IMR-90 (cell line): ENCODE measurements around the gene SNIP1. TPM values are rescaled to one million over a fixed set of nuclear protein-coding genes. Genes with fewer than 3 reads are reported as not detected.
A peak's percentile ranks its signal among the peaks of the same experiment; 100 is the strongest.
"Not testable (repeated sequence)": the region's sequence is repeated elsewhere in the genome, so short reads cannot be mapped to it uniquely, and the experiment has no call there.

Source experiments
- ATAC-seq: fragments of 200-7000 bp; cut with Tn5 transposase; 2 replicates; pipeline ENCODE4 v1.9.1; 2020; ENCODE audit warnings: low read depth, mild to moderate bottlenecking, moderate library complexity
- BruUV-seq: library from RNA; stranded (reverse); fragments of 400-500 nt; replicated peaks from 2 replicates; lab custom pipeline; 2021; lab: Mats Ljungman, UMichigan
- CTCF ChIA-PET: fragments of 300-600 bp; formaldehyde crosslinking; extraction: SDS; loops from one replicate; lab custom pipeline; 2021; ENCODE audit warnings: antibody characterized with exemption; lab: Yijun Ruan, JAX
- POLR2A ChIA-PET: fragments of 300-600 bp; sonication (Branson Sonifier 250); formaldehyde crosslinking; loops from one replicate; lab custom pipeline; 2022; ENCODE audit warnings: antibody characterized with exemption; ENCODE audit not compliant: unreplicated experiment; lab: Charles Lee
- DNase-seq: peaks from one replicate; pipeline ENCODE4 v3.0.0; 2013
- H2AFZ ChIP-seq: replicated peaks from 2 replicates; pipeline ENCODE3; 2013; ENCODE audit warnings: low read length, mild to moderate bottlenecking; ENCODE audit not compliant: poor library complexity
- H2AK5ac ChIP-seq: 2 replicates; pipeline ENCODE4 v1.6.1; 2013; ENCODE audit warnings: low read depth, low read length, inconsistent platforms
- H2AK9ac ChIP-seq: replicated peaks from 2 replicates; pipeline ENCODE3; 2013; ENCODE audit warnings: mild to moderate bottlenecking, low read depth, low read length, moderate library complexity; ENCODE audit not compliant: poor library complexity
- H2BK120ac ChIP-seq: 2 replicates; pipeline ENCODE4 v1.6.1; 2013; ENCODE audit warnings: low read depth, low read length, inconsistent platforms
- H2BK15ac ChIP-seq: 3 replicates; pipeline ENCODE4 v1.6.1; 2013; ENCODE audit warnings: low read depth, low read length, inconsistent platforms
- H2BK20ac ChIP-seq: 2 replicates; pipeline ENCODE4 v1.6.1; 2013; ENCODE audit warnings: low read depth, mild to moderate bottlenecking, inconsistent platforms, low read length, moderate library complexity
- H2BK5ac ChIP-seq: 2 replicates; pipeline ENCODE4 v1.6.1; 2013; ENCODE audit warnings: mild to moderate bottlenecking, low read depth, low read length, inconsistent platforms; ENCODE audit not compliant: poor library complexity, severe bottlenecking
- H3K14ac ChIP-seq: replicated peaks from 2 replicates; pipeline ENCODE4 v1.6.1; 2013; ENCODE audit warnings: low read depth, low read length, inconsistent platforms
- H3K18ac ChIP-seq: 2 replicates; pipeline ENCODE4 v1.6.1; 2013; ENCODE audit warnings: low read depth, low read length, control low read depth
- H3K23ac ChIP-seq: 2 replicates; pipeline ENCODE4 v1.6.1; 2013; ENCODE audit warnings: low read depth, low read length, inconsistent platforms
- H3K27ac ChIP-seq: 2 replicates; pipeline ENCODE4 v1.5.1; 2013; ENCODE audit warnings: mild to moderate bottlenecking, control low read depth, low read length; ENCODE audit not compliant: insufficient read depth
- H3K27me3 ChIP-seq: 2 replicates; pipeline ENCODE4 v1.6.1; 2013; ENCODE audit warnings: low read length; ENCODE audit not compliant: control insufficient read depth, insufficient read depth
- H3K36me3 ChIP-seq: 2 replicates; pipeline ENCODE4 v1.6.1; 2013; ENCODE audit warnings: low read length, mixed read lengths; ENCODE audit not compliant: control insufficient read depth, insufficient read depth
- H3K4ac ChIP-seq: 2 replicates; pipeline ENCODE4 v1.6.1; 2013; ENCODE audit warnings: low read depth, low read length, inconsistent platforms
- H3K4me1 ChIP-seq: 2 replicates; pipeline ENCODE4 v1.6.1; 2013; ENCODE audit warnings: low read length, mixed read lengths; ENCODE audit not compliant: control insufficient read depth, insufficient read depth
- H3K4me2 ChIP-seq: 2 replicates; pipeline ENCODE4 v1.6.1; 2013; ENCODE audit warnings: low read depth, mild to moderate bottlenecking, control low read depth, low read length, moderate library complexity
- H3K4me3 ChIP-seq: 2 replicates; pipeline ENCODE4 v1.5.1; 2013; ENCODE audit warnings: low read depth, mild to moderate bottlenecking, control low read depth, low read length, moderate library complexity; ENCODE audit not compliant: insufficient read depth
- H3K56ac ChIP-seq: 2 replicates; pipeline ENCODE4 v1.6.1; 2013; ENCODE audit warnings: low read length, inconsistent platforms; ENCODE audit not compliant: insufficient read depth; ENCODE audit errors: extremely low read depth
- H3K79me1 ChIP-seq, 2 experiments: 2 replicates each; pipeline ENCODE4 v1.6.1; 2013; ENCODE audit warnings: low read length in 2 of 2, inconsistent platforms in 1 of 2, low read depth in 1 of 2
- H3K9ac ChIP-seq: 2 replicates; pipeline ENCODE4 v1.6.1; 2013; ENCODE audit warnings: low read depth, low read length, control low read depth
- H3K9me1 ChIP-seq: 2 replicates; pipeline ENCODE4 v1.6.1; 2013; ENCODE audit warnings: low read length, inconsistent platforms; ENCODE audit not compliant: insufficient read depth
- H3K9me3 ChIP-seq: 2 replicates; pipeline ENCODE4 v1.6.1; 2013; ENCODE audit warnings: low read length; ENCODE audit not compliant: control insufficient read depth, insufficient read depth
- H4K20me1 ChIP-seq: 2 replicates; pipeline ENCODE4 v1.6.1; 2013; ENCODE audit warnings: low read length, inconsistent platforms; ENCODE audit not compliant: insufficient read depth
- H4K5ac ChIP-seq: 2 replicates; pipeline ENCODE4 v1.6.1; 2013; ENCODE audit warnings: mild to moderate bottlenecking, low read depth, low read length, control low read depth
- H4K8ac ChIP-seq, 2 experiments: 2 replicates each; pipeline ENCODE4 v1.6.1; 2013; ENCODE audit warnings: low read depth in 2 of 2, low read length in 2 of 2, control low read depth in 1 of 2, inconsistent platforms in 1 of 2
- H4K91ac ChIP-seq: 2 replicates; pipeline ENCODE4 v1.6.1; 2013; ENCODE audit warnings: low read depth, low read length, inconsistent platforms; ENCODE audit not compliant: insufficient read depth
- BHLHE40 ChIP-seq: fragments of 150-350 bp; IDR thresholded peaks from 2 replicates; pipeline ENCODE4 v1.6.1; 2016; ENCODE audit warnings: mild to moderate bottlenecking, low read depth, low read length
- CHD1 ChIP-seq: IDR thresholded peaks from 2 replicates; pipeline ENCODE4 v1.6.1; 2012; ENCODE audit warnings: low read depth, low read length, improper control_type of control experiment
- MAFK ChIP-seq: IDR thresholded peaks from 2 replicates; pipeline ENCODE4 v1.6.1; 2012; ENCODE audit warnings: low read depth, low read length, improper control_type of control experiment
- MXI1 ChIP-seq: IDR thresholded peaks from 2 replicates; pipeline ENCODE4 v1.6.1; 2012; ENCODE audit warnings: low read depth, mild to moderate bottlenecking, low read length, moderate library complexity, borderline replicate concordance
- NFE2L2 ChIP-seq: fragments of 150-350 bp; IDR thresholded peaks from 2 replicates; pipeline ENCODE4 v1.6.1; 2016; ENCODE audit warnings: low read depth, mild to moderate bottlenecking, low read length
- WGBS, 2 experiments: methylation state at CpG; one replicate each; pipeline versions ENCODE4 v1.1.5 to v1.1.7; 2013; ENCODE audit warnings: missing lambda C conversion rate in 2 of 2; ENCODE audit not compliant: insufficient read length in 1 of 2; ENCODE audit errors: extremely low coverage in 2 of 2; 5-methylcytosine and 5-hydroxymethylcytosine counted together
- dilution Hi-C: fragments of 300-500 bp; cut with HindIII; formaldehyde crosslinking; loops from one replicate; pipeline ENCODE4 v1.14.3; 2018; ENCODE audit warnings: low sequenced_read_pairs; ENCODE audit not compliant: unreplicated experiment
- in situ Hi-C: fragments of 300-500 bp; cut with MboI; formaldehyde crosslinking; loops from 3 replicates; pipeline ENCODE4 v1.14.3; 2019; ENCODE audit warnings: low sequenced_read_pairs, inconsistent platforms, mixed read lengths
- intact Hi-C: fragments of 100-400 bp; cut with micrococcal nuclease; formaldehyde crosslinking; loops from 2 replicates; pipeline ENCODE4 v1.10.0; 2022
- polyA plus RNA-seq, 3 experiments: library from polyadenylated mRNA; depleted of rRNA; stranded (reverse); fragments of >200 nt; gene quantifications; 2 replicates each; pipeline ENCODE4 v1.2.3, GENCODE V29; 2012; ENCODE audit warnings: low replicate concordance in 1 of 3
- total RNA-seq: library from RNA; depleted of rRNA; stranded (reverse); fragments of >200 nt; gene quantifications from 2 replicates; pipeline ENCODE4 v1.2.3, GENCODE V29; 2012

Gene SNIP1
- total and polyA plus RNA-seq, 2 of the 4 experiments (the other 2 are of a cell fraction): 6.8 to 11.3 TPM

DNA sequence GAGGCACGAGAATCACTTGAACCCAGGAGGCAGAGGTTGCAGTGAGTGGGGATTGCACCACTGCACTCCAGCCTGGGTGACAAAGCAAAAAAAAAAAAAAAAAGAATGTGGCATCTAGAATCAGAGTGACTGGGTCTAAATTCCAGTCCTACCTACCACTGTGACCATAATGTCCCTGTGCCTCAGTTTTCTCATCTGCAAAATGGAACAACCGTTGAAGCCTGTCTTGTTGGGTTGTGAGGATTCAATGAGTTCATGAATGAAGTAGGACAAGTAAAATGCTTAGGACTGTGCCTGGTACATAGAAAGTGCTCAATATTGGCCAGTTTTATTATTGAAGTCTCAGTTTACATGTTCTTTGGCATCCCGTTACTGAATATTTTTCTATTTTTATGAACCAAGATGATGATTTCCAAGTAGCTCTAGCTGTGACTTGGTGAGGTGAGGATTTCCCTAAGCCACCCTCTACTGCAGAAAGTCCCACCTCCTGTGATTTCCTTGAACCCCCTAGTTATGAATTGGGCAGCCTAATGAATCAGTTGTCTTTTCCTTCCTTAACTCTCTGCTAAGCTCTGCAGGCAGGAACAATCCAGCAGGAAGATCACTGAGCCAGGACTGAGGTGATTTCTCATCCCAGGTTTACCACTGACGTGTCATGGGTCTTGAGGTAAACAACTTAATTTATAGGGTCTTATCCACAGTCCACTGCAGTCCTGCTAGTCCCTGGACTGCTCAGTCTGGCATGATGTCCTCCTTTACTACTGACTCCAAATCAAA, 20.6 kb downstream of the SNIP1 start:
- Histone ChIP-seq H3K4me1 (peaks cover 11% of the 10 kb centered on the region), H2BK5ac (peak overlapping the region; percentile 37), H3K4me3 (no peak overlapping the region), H3K23ac (peak overlapping the region; percentile 68), H2BK20ac (peak overlapping the region; percentile 81), H4K91ac (peak overlapping the region; percentile 78), H3K36me3 (peaks cover 4% of the 10 kb centered on the region), H3K4me2 (no peak overlapping the region), H3K9me1 (peaks cover 16% of the 10 kb centered on the region), H2AK5ac (peak overlapping the region; percentile 27), H3K4ac (peak overlapping the region; percentile 76), H3K9ac (no peak overlapping the region), H4K5ac (peak overlapping the region; percentile 38), H3K9me3 (no peaks in the 10 kb centered on the region), H2BK15ac (peak overlapping the region; percentile 5; the same call in 1 of the 3 replicates), H2BK120ac (peak overlapping the region; percentile 68), H3K79me1 (peaks cover 17 to 33% of the 10 kb centered on the region in 2 experiments), H2AFZ (no peak overlapping the region), H4K8ac (peak overlapping the region in 1 of 2 experiments; percentile 76; a peak in 2 of 4 replicates), H3K27ac (peak overlapping the region; percentile 20), H3K56ac (no peak overlapping the region), H3K18ac (peak overlapping the region; percentile 80), H2AK9ac (no peak overlapping the region), H3K27me3 (no peaks in the 10 kb centered on the region), H3K14ac (peak overlapping the region; percentile 77), H4K20me1 (peaks cover 19% of the 10 kb centered on the region; the same call in 1 of the 2 replicates)
- no CpG with 5 or more reads among the region's 4 CpGs for WGBS, 2 experiments
- ChIA-PET POLR2A (no interaction called here), CTCF (no interaction called here)
- dilution Hi-C loops (no loop called here), in situ Hi-C loops (no loop called here), intact Hi-C loops (loop anchor here (2.0 kb wide), 1 partner anchor 19 kb away; the partner anchor contains the start of gene MEAF6)
- DNase-seq (no peak), ATAC-seq (no peak)
- TF ChIP-seq NFE2L2 (no peak), MXI1 (no peak), CHD1 (no peak), BHLHE40 (no peak), MAFK (no peak)
- no TSS peak for BruUV-seq

DNA sequence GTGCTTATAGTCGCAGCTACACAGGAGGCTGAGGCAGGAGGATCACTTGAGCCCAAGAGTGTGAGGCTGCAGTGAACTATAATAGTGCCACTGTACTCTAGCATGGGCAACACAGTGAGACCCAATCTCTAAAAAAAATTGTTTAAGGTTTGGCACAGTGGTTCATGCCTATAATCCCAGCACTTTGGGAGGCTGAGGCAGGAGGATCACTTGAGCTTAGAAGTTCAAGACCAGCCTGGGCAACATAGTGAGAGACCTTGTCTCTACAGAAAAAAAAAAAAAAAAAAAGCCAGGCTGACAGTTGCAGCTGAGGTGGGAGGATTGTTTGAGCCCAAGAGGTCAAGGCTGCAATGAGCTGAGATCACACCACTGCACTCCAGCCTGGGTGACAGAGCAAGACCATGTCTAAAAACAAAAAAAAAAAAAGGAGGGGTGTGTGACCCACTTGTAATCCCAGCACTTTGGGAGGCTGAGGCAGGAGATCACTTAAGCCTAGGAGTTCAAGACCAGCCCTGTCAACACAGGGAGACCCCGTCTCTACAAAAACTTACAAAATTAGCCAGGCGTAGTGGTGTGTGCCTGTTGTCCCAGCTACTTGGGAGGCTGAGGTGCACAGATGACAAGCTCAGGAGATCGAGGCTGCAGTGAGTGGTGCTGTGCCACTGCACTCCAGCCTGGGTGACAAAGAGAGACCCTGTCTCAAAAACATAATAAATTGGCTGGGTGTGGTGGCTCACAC, 21.5 kb downstream of the SNIP1 start:
- in situ Hi-C loops, H3K4me2 ChIP-seq, H3K36me3 ChIP-seq, H2BK5ac ChIP-seq, ATAC-seq, H2AFZ ChIP-seq, DNase-seq, intact Hi-C loops, H2BK15ac ChIP-seq, H3K18ac ChIP-seq, dilution Hi-C loops, H4K91ac ChIP-seq, H3K14ac ChIP-seq, H3K56ac ChIP-seq, H3K4me1 ChIP-seq, H3K27ac ChIP-seq, H3K4me3 ChIP-seq, POLR2A ChIA-PET, H3K9me3 ChIP-seq, H3K23ac ChIP-seq, CTCF ChIA-PET, H4K8ac ChIP-seq, H3K4ac ChIP-seq, H3K27me3 ChIP-seq, H4K5ac ChIP-seq, H2BK20ac ChIP-seq, H2BK120ac ChIP-seq, BruUV-seq, H3K9ac ChIP-seq, H2AK9ac ChIP-seq: not testable (repeated sequence)
- Histone ChIP-seq H3K9me1 (peaks cover 14% of the 10 kb centered on the region), H3K79me1 (peaks cover 17 to 29% of the 10 kb centered on the region in 2 experiments), H2AK5ac (0 out of 2 replicates have a peak overlapping the region, but pooled peaks have one; percentile 37), H4K20me1 (peaks cover 16% of the 10 kb centered on the region; the same call in 1 of the 2 replicates)
- WGBS, 2 experiments: no CpG with 5 or more reads among the region's 4 CpGs
